Activated CD8-positive, alpha-beta T cell treated with anti-CD3 and anti-CD28 coated beads for 36 hours (primary cell): ENCODE results near the gene SEPTIN10. TPM values are rescaled to one million over a fixed set of nuclear protein-coding genes. Genes with fewer than 3 reads are reported as not detected.

Experiments used
- ATAC-seq: fragments of 200-7000 bp; cut with Tn5 transposase; one replicate; pipeline ENCODE4 v1.10.0; 2021; ENCODE audit warnings: mild to moderate bottlenecking, moderate library complexity
- CTCF ChIA-PET: fragments of 350-600 bp; sonication (Branson Sonifier 250); formaldehyde crosslinking; loops from one replicate; lab custom pipeline; 2021; ENCODE audit warnings: antibody characterized with exemption; lab: Charles Lee
- POLR2A ChIA-PET: fragments of 350-600 bp; sonication (Branson Sonifier 250); formaldehyde crosslinking; loops from one replicate; lab custom pipeline; 2021; ENCODE audit warnings: antibody characterized with exemption; lab: Charles Lee
- DNase-seq: peaks from one replicate; pipeline ENCODE4 v3.0.0-alpha.2; 2020
- H3K27ac Mint-ChIP-seq: one replicate; pipeline ENCODE4 v1.8.0; 2021; ENCODE audit warnings: mild to moderate bottlenecking, mixed read lengths
- H3K27me3 Mint-ChIP-seq: one replicate; pipeline ENCODE4 v1.8.0; 2021; ENCODE audit warnings: mixed read lengths
- H3K36me3 Mint-ChIP-seq: one replicate; pipeline ENCODE4 v1.8.0; 2021; ENCODE audit warnings: low read depth, mixed read lengths
- H3K4me1 Mint-ChIP-seq: one replicate; pipeline ENCODE4 v1.8.0; 2021; ENCODE audit warnings: low read depth, mixed read lengths
- H3K4me3 Mint-ChIP-seq: one replicate; pipeline ENCODE4 v1.8.0; 2021; ENCODE audit warnings: mild to moderate bottlenecking, moderate library complexity, mixed read lengths
- H3K9me3 Mint-ChIP-seq: one replicate; pipeline ENCODE4 v1.8.0; 2021; ENCODE audit warnings: mixed read lengths
- CTCF ChIP-seq: fragments of 200-600 bp; IDR thresholded peaks from one replicate; pipeline ENCODE4 v1.8.0; 2022; ENCODE audit warnings: antibody characterized with exemption, mild to moderate bottlenecking
- intact Hi-C: fragments of 100-400 bp; cut with micrococcal nuclease; formaldehyde crosslinking; loops from one replicate; pipeline ENCODE4 v1.10.0; 2022
- total RNA-seq, 2 experiments: library from RNA; stranded (reverse); gene quantifications; one replicate each; pipeline ENCODE4 v1.2.3, GENCODE V29; 2021

The SEPTIN10 gene
- total RNA-seq, 2 experiments from 2014 or later = 0.49 to 0.86 TPM

GRCh38 chr2:109624339-109624738 is 10.6 kb upstream of the SEPTIN10 start:
- CTCF ChIA-PET = no interaction called here
- ATAC-seq = no peak

GRCh38 chr2:109623923-109624322 is 10.2 kb upstream of the SEPTIN10 start:
- POLR2A ChIA-PET = no interaction called here
- H3K27ac Mint-ChIP-seq = no peak overlapping the region
- intact Hi-C loops = no loop called here

More at GRCh38 chr2:109624339-109624738, 10.6 kb upstream of the SEPTIN10 start:
- H3K27ac Mint-ChIP-seq = no peak overlapping the region
- no peaks in the 10 kb centered on the region for H3K36me3 Mint-ChIP-seq
- peaks cover 26% of the 10 kb centered on the region for H3K27me3 Mint-ChIP-seq
- TF ChIP-seq CTCF = no peak
- POLR2A ChIA-PET = no interaction called here
- DNase-seq = no peak
- no peaks in the 10 kb centered on the region for H3K4me1 Mint-ChIP-seq
- H3K9me3 Mint-ChIP-seq = no peaks in the 10 kb centered on the region
- intact Hi-C loops = no loop called here
- H3K4me3 Mint-ChIP-seq = no peak overlapping the region

GRCh38 chr2:109623297-109623696 is 9.5 kb upstream of the SEPTIN10 start:
- intact Hi-C loops = no loop called here
- no peak for DNase-seq
- ChIA-PET CTCF (interaction anchor here (0.7 kb wide), 1 partner anchor 17 kb away, joined by 3 read pairs; no protein-coding TSS in a partner anchor), POLR2A (no interaction called here)
- Mint-ChIP-seq H3K4me1 (no peaks in the 10 kb centered on the region), H3K27me3 (peaks cover 28% of the 10 kb centered on the region), H3K4me3 (no peak overlapping the region), H3K9me3 (no peaks in the 10 kb centered on the region), H3K27ac (no peak overlapping the region), H3K36me3 (no peaks in the 10 kb centered on the region)
- ATAC-seq = no peak
- TF ChIP-seq CTCF = no peak

More at GRCh38 chr2:109623923-109624322, 10.2 kb upstream of the SEPTIN10 start:
- Mint-ChIP-seq H3K4me1 (no peaks in the 10 kb centered on the region), H3K27me3 (peaks cover 30% of the 10 kb centered on the region), H3K36me3 (no peaks in the 10 kb centered on the region), H3K4me3 (no peak overlapping the region), H3K9me3 (no peaks in the 10 kb centered on the region)
- no peak for DNase-seq
- CTCF ChIA-PET = interaction anchor here (0.7 kb wide), 1 partner anchor 18 kb away, joined by 3 read pairs; no protein-coding TSS in a partner anchor
- TF ChIP-seq CTCF = no peak
- ATAC-seq = no peak

GRCh38 chr2:109619032-109619615 is 5.4 kb upstream of the SEPTIN10 start:
- no peaks in the 10 kb centered on the region for H3K36me3 Mint-ChIP-seq
- no peak overlapping the region for H3K4me3 Mint-ChIP-seq
- peaks cover 43% of the 10 kb centered on the region for H3K27me3 Mint-ChIP-seq
- no peaks in the 10 kb centered on the region for H3K9me3 Mint-ChIP-seq
- intact Hi-C loops = no loop called here
- no peak for DNase-seq
- ChIA-PET POLR2A (no interaction called here), CTCF (no interaction called here)
- no peak overlapping the region for H3K27ac Mint-ChIP-seq
- TF ChIP-seq CTCF = no peak
- no peak for ATAC-seq
- H3K4me1 Mint-ChIP-seq = no peaks in the 10 kb centered on the region

GRCh38 chr2:109616184-109616583 is 2.4 kb upstream of the SEPTIN10 start:
- Mint-ChIP-seq H3K36me3 (peaks cover 2% of the 10 kb centered on the region), H3K4me1 (peaks cover 8% of the 10 kb centered on the region), H3K9me3 (peaks cover 2% of the 10 kb centered on the region), H3K4me3 (no peak overlapping the region), H3K27me3 (peaks cover 55% of the 10 kb centered on the region), H3K27ac (no peak overlapping the region)
- POLR2A ChIA-PET = no interaction called here
- intact Hi-C loops = no loop called here
- ATAC-seq (no peak), DNase-seq (no peak)
- TF ChIP-seq CTCF = no peak
- CTCF ChIA-PET = no interaction called here
